ENCODE results near the gene ABR. TPM values are rescaled to one million over a fixed set of nuclear protein-coding genes. Genes with fewer than 3 reads are reported as not detected.
"Not testable (repeated sequence)": the region's sequence is repeated elsewhere in the genome, so short reads cannot be mapped to it uniquely, and the experiment has no call there.

The ABR gene
- polyA plus RNA-seq, 1 donor from 2014 or later = 34.5 TPM

DNA sequence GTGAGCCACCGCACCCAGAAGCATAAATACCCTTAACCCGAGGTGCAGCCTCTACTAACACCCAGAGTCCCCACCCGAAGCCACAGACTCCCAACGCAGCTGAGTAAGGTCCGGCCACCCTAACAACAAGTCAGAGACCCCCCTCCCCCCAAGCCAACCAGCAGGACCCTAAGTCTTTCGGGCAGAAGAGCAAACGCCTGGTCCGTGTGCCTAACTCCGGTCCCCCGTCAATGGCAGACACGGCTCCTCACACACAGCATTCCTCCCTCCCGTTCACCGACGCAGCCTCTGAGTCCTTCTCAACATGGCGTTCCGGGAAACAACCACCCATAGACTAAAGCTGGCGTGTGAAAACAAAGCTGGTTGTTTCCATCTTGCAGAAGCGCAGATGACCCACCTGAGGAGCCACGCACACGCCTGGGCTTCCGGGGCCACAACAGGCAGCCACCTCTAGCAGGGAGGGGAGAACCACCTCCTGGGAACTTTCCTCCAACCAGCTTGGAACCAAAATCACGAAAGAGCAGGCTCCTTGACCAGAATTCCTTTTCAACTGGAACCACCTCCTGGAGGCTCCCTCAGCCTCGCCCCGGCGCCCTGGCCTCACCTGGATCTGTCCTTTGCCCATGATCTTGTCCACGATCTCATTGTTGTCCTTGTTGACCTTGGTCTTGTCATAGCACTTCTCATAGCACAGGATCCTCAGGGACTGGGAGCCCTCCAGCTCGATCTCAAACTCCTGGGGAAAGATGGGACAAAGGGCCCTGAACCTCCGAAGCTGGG lies 130.1 kb downstream of the ABR start:
- H3K79me2 ChIP-seq (replicated peaks; ENCODE audit: insufficient read depth, low read length) = no peaks in the 10 kb centered on the region
- H3K27me3 ChIP-seq (ENCODE audit: insufficient read depth, low read depth, low read length) = no peaks in the 10 kb centered on the region
- no peak overlapping the region for H3K4me2 ChIP-seq (ENCODE audit: low read length)
- H3K9me3 ChIP-seq (ENCODE audit: low read length) = no peaks in the 10 kb centered on the region
- TF ChIP-seq, protein P1, sequence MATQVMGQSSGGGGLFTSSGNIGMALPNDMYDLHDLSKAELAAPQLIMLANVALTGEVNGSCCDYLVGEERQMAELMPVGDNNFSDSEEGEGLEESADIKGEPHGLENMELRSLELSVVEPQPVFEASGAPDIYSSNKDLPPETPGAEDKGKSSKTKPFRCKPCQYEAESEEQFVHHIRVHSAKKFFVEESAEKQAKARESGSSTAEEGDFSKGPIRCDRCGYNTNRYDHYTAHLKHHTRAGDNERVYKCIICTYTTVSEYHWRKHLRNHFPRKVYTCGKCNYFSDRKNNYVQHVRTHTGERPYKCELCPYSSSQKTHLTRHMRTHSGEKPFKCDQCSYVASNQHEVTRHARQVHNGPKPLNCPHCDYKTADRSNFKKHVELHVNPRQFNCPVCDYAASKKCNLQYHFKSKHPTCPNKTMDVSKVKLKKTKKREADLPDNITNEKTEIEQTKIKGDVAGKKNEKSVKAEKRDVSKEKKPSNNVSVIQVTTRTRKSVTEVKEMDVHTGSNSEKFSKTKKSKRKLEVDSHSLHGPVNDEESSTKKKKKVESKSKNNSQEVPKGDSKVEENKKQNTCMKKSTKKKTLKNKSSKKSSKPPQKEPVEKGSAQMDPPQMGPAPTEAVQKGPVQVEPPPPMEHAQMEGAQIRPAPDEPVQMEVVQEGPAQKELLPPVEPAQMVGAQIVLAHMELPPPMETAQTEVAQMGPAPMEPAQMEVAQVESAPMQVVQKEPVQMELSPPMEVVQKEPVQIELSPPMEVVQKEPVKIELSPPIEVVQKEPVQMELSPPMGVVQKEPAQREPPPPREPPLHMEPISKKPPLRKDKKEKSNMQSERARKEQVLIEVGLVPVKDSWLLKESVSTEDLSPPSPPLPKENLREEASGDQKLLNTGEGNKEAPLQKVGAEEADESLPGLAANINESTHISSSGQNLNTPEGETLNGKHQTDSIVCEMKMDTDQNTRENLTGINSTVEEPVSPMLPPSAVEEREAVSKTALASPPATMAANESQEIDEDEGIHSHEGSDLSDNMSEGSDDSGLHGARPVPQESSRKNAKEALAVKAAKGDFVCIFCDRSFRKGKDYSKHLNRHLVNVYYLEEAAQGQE (IDR thresholded peaks at IDR 0.05; ENCODE audit: borderline replicate concordance) = no peak
- TF ChIP-seq EP300 (conservative IDR thresholded peaks at IDR 0.05; ENCODE audit: poor library complexity, severe bottlenecking) = no peak
- no peak for TF ChIP-seq MXI1 (conservative IDR thresholded peaks at IDR 0.05; ENCODE audit: poor library complexity, severe bottlenecking)
- TF ChIP-seq SMC3 (conservative IDR thresholded peaks at IDR 0.05; ENCODE audit: poor library complexity) = no peak
- TF ChIP-seq EZH2 (IDR thresholded peaks at IDR 0.05; ENCODE audit: borderline replicate concordance, insufficient read depth, low read length, poor library complexity, severe bottlenecking) = no peak
- no peak for TF ChIP-seq TAF1 (IDR thresholded peaks at IDR 0.05; ENCODE audit: low read depth)
- TF ChIP-seq POLR2AphosphoS5 (IDR thresholded peaks at IDR 0.05) = no peak
- TF ChIP-seq, protein P2, sequence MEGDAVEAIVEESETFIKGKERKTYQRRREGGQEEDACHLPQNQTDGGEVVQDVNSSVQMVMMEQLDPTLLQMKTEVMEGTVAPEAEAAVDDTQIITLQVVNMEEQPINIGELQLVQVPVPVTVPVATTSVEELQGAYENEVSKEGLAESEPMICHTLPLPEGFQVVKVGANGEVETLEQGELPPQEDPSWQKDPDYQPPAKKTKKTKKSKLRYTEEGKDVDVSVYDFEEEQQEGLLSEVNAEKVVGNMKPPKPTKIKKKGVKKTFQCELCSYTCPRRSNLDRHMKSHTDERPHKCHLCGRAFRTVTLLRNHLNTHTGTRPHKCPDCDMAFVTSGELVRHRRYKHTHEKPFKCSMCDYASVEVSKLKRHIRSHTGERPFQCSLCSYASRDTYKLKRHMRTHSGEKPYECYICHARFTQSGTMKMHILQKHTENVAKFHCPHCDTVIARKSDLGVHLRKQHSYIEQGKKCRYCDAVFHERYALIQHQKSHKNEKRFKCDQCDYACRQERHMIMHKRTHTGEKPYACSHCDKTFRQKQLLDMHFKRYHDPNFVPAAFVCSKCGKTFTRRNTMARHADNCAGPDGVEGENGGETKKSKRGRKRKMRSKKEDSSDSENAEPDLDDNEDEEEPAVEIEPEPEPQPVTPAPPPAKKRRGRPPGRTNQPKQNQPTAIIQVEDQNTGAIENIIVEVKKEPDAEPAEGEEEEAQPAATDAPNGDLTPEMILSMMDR (IDR thresholded peaks at IDR 0.05; ENCODE audit: poor library complexity, severe bottlenecking) = no peak
- no peak for TF ChIP-seq RAD21 (conservative IDR thresholded peaks at IDR 0.05)
- H3K9ac ChIP-seq (ENCODE audit: low read length) = no peak overlapping the region
- H3K36me3 ChIP-seq (ENCODE audit: insufficient read depth, low read length) = no peaks in the 10 kb centered on the region
- no peak overlapping the region for H3K4me3 ChIP-seq (ENCODE audit: low read length)
- H3K27ac ChIP-seq (ENCODE audit: low read length) = no peak overlapping the region
- no peaks in the 10 kb centered on the region for H4K20me1 ChIP-seq (ENCODE audit: insufficient read depth)
- no peak overlapping the region for H2AFZ ChIP-seq (ENCODE audit: low read depth, low read length)
- H3K9me2 ChIP-seq (ENCODE audit: insufficient read depth, low read length) = no peaks in the 10 kb centered on the region
- no peaks in the 10 kb centered on the region for H3F3A ChIP-seq (ENCODE audit: insufficient read depth, low read length, poor library complexity, severe bottlenecking)

DNA sequence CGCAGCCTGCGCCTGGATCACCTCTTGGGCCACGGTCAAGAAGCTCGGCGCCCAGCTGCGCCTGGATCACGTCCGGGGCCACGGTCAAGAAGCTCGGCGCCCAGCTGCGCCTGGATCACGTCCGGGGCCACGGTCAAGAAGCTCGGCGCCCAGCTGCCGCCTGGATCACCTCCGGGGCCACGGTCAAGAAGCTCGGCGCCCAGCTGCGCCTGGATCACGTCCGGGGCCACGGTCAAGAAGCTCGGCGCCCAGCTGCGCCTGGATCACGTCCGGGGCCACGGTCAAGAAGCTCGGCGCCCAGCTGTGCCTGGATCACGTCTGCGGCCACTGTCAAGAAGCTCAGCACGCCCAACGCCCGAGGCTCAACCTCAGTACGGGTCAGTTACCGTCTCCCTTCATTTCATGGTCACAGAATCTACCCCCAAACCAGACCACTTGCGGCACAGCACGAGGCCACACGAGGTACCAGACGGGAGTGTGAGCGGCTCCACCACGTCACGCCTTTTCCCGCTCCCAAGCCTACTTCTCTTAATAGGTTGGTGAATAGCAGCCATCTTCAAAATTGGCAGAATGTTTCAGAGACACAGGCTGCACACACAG lies 131.2 kb downstream of the ABR start:
- H3K36me3 ChIP-seq (ENCODE audit: insufficient read depth, low read length); H3F3A ChIP-seq (ENCODE audit: insufficient read depth, low read length, poor library complexity, severe bottlenecking); H3K4me2 ChIP-seq (ENCODE audit: low read length); H2AFZ ChIP-seq (ENCODE audit: low read depth, low read length); H3K9me2 ChIP-seq (ENCODE audit: insufficient read depth, low read length); H3K9me3 ChIP-seq (ENCODE audit: low read length); H3K4me3 ChIP-seq (ENCODE audit: low read length); H3K9ac ChIP-seq (ENCODE audit: low read length); H3K27ac ChIP-seq (ENCODE audit: low read length); H3K27me3 ChIP-seq (ENCODE audit: insufficient read depth, low read depth, low read length); H4K20me1 ChIP-seq (ENCODE audit: insufficient read depth); H3K79me2 ChIP-seq (replicated peaks; ENCODE audit: insufficient read depth, low read length): not testable (repeated sequence)
